HG02678 (cell line): ENCODE measurements around the gene PATE1.

ENCODE experiments used
- ATAC-seq: cut with Tn5 transposase; IDR thresholded peaks from one replicate; pipeline ENCODE4 v1.9.1; 2021; ENCODE audit warnings: mild to moderate bottlenecking, moderate library complexity; ENCODE audit not compliant: unreplicated experiment

PATE1 gene

DNA sequence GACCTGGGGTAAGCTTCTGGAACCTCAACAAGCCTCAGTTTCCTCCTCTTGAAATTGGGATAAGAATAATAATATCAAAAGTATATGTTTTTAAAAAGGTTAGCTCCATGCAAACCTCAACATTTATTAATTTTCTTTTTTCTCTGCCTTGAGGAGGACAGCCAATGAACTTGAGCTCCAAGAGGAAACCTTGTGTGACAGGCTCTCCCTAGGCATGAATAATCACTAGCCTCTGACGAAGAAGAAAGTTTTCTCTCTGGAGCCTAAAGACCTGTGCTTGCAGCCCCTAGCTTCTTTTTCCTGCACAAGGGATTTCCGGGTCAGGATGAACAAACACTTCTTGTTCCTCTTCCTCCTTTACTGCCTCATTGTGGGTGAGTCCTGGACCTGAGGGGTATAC, 41.7 kb downstream of the PATE1 start, which contains the start of gene PATE3:
Gene PATE3 (plus strand): TSS at position 301 of the 400 bp plus-strand sequence. CDS start 25 bp downstream, at position 326.
- ATAC-seq: no peak

DNA sequence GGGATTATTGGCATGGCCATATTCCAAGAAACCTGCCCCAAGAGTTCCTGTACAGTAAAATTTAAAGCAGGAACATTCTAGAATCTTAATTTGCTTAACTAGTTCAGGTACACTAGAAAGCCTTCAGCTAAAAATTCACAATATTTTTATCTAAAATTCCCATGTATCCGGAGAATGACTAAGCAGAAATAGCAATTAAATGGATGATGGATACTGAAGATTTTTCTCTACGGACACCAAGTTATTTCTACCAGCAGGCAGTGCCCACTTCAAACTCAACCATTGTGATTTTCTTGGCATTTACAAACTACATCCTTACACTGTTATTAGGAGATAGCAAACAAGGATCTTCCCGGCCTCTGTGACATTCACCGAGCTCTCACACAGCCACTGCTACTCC, 44.7 kb downstream of the PATE1 start:
- ATAC-seq: no peak

DNA sequence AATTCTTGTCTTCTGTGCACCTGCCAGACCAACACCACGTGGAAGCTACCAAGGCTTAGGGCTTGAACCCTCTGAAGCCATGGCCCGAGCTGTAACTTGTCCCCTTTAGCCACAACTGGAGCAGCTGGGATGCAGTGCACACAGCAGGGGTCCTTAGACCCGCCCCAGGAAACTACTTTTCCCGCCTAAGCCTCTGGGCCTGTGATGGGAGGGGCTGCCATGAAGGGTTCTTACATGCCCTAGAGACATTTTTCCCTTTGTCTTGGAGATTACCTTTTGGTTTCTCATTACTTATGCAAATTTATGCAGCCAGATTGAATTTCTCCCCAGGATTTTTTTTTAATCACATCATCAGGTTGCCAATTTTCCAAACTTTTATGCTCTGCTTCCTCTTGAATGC, 51.6 kb downstream of the PATE1 start:
- no peak for ATAC-seq
